ENCODE data around the gene DMRTB1.

GRCh38 chr1:53510215-53510614, 51.0 kb downstream of the DMRTB1 start:
- TF ChIP-seq ZNF416 (tag by site-specific recombination; IDR thresholded peaks at IDR 0.05) (no peak), ZNF629 (tag by site-specific recombination; IDR thresholded peaks at IDR 0.05) (no peak), ZNF488 (tag by site-specific recombination; IDR thresholded peaks at IDR 0.05) (no peak), ZNF610 (tag by site-specific recombination; IDR thresholded peaks at IDR 0.05; ENCODE audit: borderline replicate concordance) (no peak)
